Cardiac ventricle fibroblast (primary cell): ENCODE measurements around the gene CCER1. TPM values are rescaled to one million over a fixed set of nuclear protein-coding genes. Genes with fewer than 3 reads are reported as not detected.

Experiments
- total RNA-seq: library from RNA; depleted of rRNA; stranded (reverse); fragments of >200 nt; gene quantifications from 2 replicates; pipeline ENCODE4 v1.2.3, GENCODE V29; 2015

Gene CCER1, protein sequence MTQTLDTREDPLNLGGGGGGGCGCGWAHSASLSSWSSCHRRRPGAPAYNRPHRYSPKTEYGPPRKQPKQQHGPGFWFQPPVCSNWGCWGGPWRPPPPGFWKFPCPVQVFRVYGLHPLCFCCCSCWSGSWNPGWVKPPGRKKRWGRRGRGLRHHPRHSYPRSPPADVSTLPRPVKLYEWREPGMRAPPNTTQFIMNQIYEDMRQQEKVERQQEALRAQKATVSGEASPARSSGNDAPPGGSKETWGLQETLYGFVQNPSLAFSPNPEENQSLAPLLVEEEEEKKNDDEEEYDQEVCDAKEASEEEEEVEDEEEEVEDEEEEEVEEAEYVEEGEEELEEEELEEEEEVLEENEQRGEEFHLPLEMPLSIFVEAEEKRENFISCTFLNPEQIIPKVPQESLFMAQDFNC
- not detected in 2 replicates for total RNA-seq

GRCh38 chr12:90954921-90955320, at the start of gene CCER1:
Gene CCER1, minus strand, starts transcription at chr12:90955176. Its CDS starts 434 bp downstream, at chr12:90954742.

Other genes starting within 250 kb of the CCER1 start
- gene EPYC, start 49.8 kb upstream of the CCER1 start, total RNA-seq = not detected in 2 replicates
- 0.20 TPM in 1 of 2 replicates, not detected in the other for gene KERA, start 102.8 kb upstream of the CCER1 start, total RNA-seq
- 747 and 759 TPM in 2 replicates for gene LUM, start 156.3 kb upstream of the CCER1 start, total RNA-seq
- 2,110 and 2,484 TPM in 2 replicates for gene DCN, start 227.6 kb upstream of the CCER1 start, total RNA-seq